Kidney glomerular epithelial cell (primary cell): Measurements from ENCODE around the gene TUBB3.
A peak's percentile ranks its signal among the peaks of the same experiment; 100 is the strongest.
"Not testable (repeated sequence)": the region's sequence is repeated elsewhere in the genome, so short reads cannot be mapped to it uniquely, and the experiment has no call there.

Experiments
- DNase-seq: peaks from one replicate; lab custom pipeline; 2025; lab: John Stamatoyannopoulos, UW

Gene TUBB3

DNA sequence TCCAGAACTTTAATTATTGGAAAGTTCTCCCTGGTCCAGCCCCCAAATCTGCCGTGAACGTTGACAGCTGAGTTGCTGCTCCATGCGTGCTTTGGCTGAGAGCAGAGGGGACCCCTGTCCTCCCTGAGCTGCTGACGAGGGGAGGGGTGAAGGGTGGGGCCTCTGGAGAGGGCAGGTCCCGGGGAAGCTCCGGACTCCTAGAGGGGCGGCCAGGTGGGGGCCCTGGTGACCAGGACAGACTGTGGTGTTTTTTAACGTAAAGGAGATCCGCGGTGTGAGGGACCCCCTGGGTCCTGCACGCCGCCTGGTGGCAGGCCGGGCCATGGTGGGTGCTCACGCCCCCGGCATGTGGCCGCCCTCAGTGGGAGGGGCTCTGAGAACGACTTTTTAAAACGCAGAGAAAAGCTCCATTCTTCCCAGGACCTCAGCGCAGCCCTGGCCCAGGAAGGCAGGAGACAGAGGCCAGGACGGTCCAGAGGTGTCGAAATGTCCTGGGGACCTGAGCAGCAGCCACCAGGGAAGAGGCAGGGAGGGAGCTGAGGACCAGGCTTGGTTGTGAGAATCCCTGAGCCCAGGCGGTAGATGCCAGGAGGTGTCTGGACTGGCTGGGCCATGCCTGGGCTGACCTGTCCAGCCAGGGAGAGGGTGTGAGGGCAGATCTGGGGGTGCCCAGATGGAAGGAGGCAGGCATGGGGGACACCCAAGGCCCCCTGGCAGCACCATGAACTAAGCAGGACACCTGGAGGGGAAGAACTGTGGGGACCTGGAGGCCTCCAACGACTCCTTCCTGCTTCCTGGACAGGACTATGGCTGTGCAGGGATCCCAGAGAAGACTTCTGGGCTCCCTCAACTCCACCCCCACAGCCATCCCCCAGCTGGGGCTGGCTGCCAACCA lies 4.4 kb upstream of the TUBB3 start, which contains the start of gene MC1R:
Gene MC1R, plus strand, starts transcription at position 410 of the 895 bp plus-strand sequence. Its CDS starts 397 bp downstream, at position 807.
- no peak for DNase-seq

DNA sequence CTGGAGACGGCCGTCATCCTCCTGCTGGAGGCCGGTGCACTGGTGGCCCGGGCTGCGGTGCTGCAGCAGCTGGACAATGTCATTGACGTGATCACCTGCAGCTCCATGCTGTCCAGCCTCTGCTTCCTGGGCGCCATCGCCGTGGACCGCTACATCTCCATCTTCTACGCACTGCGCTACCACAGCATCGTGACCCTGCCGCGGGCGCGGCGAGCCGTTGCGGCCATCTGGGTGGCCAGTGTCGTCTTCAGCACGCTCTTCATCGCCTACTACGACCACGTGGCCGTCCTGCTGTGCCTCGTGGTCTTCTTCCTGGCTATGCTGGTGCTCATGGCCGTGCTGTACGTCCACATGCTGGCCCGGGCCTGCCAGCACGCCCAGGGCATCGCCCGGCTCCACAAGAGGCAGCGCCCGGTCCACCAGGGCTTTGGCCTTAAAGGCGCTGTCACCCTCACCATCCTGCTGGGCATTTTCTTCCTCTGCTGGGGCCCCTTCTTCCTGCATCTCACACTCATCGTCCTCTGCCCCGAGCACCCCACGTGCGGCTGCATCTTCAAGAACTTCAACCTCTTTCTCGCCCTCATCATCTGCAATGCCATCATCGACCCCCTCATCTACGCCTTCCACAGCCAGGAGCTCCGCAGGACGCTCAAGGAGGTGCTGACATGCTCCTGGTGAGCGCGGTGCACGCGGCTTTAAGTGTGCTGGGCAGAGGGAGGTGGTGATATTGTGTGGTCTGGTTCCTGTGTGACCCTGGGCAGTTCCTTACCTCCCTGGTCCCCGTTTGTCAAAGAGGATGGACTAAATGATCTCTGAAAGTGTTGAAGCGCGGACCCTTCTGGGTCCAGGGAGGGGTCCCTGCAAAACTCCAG lies 3.4 kb upstream of the TUBB3 start:
- no peak for DNase-seq

DNA sequence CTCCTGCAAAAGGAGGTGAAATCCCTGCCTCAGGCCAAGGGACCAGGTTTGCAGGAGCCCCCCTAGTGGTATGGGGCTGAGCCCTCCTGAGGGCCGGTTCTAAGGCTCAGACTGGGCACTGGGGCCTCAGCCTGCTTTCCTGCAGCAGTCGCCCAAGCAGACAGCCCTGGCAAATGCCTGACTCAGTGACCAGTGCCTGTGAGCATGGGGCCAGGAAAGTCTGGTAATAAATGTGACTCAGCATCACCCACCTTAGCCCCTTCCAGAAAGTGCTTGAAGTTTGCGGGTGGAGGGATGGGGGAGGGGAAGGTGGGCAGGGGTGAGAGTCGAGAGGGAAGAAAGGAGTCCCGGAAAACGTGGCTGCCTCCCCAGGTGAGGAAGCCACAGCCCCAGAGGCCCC lies 2.4 kb upstream of the TUBB3 start:
- DNase-seq, result no peak

DNA sequence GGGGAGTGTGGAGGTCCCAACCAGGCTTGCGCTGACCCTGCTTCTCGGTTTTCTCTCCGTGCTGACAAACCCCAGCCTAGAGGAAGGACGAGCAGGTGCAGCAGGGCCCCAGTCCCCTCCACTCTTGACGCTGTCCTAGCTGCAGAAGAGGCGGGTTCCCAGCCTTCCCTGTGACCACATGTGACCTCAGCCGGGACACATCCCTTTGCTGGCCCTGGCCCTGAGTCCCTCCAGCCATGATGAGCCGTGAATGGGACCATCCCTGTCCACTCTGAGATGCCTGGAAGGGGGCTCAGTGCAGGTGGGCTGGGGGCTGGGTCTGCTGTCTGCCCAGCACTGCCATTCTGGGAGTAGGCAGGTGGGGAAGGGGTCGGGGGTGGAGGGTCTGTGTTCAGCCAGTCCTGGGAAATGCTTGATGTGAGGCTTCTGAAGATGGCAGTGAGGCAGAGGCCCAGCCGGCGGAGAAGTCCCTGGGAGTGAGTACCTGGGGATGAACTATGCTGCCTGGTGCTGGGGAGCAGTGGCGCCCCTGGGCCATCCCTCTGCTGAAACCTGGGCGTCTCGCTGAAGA lies 1.9 kb upstream of the TUBB3 start:
- DNase-seq, result no peak

DNA sequence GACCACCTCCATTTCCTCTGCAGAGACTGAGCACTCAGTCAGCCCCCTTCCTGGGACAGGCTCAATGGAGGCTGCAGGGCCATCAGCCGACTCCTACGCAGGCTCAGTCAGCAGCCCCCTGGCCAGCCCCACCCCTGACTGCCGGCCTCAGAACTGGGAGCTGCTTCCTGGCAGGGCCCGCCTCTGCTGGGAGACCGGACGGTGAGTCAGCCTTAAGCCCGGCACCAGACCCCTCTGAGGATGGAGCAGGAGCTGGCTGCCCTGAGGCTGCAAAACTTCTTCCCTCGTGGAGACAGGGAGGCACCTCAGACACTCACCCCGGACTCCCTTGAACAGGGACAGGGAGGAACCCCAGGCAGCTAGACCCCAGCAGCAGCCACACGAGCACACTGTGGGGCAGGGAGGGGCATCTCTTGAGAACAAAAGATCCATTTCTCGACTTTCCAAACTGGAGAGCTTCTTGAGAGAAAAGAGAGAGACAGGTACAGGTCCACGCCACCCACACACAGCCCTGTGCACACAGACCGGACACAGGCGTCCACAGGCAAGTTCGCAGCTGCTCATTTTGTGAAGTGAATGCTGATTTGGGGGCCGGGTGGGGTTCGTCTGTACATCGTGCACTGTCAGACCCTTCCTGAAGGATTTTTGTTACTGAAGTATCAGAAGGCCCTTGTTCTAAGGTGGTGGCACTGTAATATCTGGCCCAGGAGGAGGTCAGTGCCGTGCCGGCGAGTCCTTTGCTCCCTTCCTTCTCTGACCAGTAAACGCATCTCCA lies 1.3 kb upstream of the TUBB3 start:
- DNase-seq, result peak; percentile 85

DNA sequence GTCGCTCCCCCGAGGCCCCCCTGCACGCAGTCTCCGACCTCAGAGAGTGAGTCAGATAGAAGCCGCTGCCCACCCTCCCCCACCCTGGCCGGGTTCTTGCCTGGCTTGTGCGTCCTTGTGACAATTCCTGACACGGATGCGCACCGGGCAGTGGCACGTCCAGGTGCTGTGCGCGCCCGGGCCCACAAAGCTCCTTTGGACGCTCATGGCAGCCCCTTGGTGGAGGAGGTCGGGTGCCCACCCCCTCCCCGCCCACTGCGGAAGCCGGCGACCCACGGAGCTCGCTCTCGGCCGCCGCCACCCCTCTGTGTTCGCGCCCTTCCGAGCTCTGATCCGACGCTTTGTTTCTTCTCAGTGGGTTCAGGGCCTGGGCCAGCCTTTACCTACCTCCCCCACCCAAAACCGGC lies 662 bp upstream of the TUBB3 start:
- peak; percentile 64 for DNase-seq

DNA sequence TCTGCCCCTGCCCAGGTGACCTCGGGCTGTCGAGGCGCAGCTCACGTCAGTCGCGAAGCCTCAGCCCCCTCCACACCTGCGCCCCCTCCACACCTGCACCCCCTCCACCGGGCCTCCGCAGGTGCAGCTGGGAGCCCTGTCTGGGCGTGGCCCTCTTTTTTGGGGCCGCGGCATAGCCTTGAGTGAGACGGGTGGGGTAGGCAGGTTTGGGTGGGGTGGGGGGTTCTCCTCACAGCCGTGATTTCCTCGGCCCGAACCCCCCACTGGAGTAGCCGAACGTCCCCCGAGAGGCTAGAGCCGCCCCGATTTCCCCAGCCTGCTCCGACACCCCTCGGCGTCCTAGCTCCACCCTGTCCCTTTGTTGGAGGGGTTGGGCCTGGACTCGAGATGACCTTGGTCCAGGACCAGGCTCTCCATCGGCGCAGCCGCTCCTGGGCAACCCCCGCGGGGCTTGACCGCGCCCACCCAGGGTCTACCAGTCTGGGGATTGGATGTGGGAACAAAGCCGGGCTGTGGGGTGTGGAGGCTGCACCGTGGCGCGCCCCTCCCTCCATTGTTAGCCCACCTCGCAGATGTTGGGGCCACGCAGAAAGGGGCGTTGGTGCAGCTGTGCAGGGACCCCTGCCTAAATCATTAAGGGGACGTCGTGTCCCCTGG lies 626 bp downstream of the TUBB3 start:
- no peak for DNase-seq

DNA sequence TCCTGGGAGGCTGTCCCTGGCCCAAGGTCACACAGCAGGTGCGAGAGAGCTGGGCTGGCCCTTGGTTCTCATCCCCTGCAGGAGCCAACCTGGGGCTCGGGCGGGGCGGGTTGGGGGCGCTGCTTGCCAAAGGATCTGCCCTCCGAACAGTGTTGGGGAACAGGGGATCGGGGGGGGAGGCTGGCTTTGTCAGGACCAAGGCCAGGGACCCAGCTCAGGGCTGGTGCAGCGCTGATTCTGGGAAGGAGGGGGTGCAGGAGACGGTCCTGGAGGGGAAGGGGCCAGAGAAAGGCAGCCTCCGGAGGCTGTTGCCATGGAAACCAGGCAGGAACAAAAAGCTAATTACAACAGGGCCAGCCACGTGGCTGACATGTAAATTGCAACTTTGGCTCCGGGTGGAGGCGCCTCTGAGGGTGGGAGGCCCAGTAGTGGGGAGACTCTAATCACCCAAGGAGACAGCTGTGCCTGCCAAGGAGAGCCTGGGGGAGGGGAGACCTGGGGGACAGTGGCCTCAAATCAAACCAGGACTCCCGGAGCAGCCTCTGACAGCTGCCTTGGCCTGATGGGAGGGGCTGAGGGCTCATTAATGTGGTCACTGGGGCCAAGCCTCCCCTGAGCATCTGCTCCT lies 1.3 kb downstream of the TUBB3 start:
- DNase-seq, result no peak

DNA sequence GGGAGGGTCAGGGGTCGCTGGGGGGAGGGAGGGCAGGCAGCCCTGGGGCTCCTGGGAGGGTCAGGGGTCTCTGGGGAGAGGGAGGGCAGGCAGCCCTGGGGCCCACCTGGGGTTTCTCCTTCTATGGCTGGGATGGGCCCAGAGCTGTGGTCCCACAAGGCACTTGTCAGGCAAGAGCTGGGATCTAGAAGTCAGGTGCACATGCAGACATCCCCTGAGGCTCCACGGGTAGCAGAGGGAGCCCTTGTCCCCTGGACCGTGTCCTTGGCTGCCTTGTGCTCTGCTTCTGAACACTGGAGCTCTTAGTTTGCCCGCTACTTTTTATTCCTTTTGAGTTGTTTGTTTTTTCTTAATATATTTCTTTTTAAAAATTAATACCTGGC lies 1.8 kb downstream of the TUBB3 start:
- peak; percentile 7 for DNase-seq

DNA sequence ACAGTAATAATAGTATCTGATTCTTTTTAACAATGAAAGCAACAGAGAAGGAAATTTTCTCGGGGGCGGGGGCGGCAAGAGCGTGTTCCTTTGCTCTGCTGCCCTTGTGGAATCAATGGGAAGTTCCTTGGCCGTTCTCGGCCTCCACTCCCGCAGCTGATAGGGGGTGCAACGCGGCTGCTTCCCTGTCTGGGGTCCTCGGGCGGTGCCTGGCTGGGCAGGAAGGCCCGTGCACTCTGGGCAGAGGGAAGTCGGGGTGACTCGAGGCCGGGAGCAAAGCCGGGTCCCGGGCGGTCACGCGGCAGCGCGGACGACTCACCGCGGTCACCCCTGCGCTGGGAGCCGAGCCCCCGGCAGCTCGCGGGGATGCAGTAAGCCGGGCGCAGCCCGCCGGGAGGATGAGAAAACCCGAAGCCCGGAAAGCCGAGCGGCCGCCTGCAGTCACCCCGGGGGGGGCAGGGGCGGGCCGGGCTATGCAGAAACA lies 2.5 kb downstream of the TUBB3 start:
- DNase-seq, result peak; percentile 13

DNA sequence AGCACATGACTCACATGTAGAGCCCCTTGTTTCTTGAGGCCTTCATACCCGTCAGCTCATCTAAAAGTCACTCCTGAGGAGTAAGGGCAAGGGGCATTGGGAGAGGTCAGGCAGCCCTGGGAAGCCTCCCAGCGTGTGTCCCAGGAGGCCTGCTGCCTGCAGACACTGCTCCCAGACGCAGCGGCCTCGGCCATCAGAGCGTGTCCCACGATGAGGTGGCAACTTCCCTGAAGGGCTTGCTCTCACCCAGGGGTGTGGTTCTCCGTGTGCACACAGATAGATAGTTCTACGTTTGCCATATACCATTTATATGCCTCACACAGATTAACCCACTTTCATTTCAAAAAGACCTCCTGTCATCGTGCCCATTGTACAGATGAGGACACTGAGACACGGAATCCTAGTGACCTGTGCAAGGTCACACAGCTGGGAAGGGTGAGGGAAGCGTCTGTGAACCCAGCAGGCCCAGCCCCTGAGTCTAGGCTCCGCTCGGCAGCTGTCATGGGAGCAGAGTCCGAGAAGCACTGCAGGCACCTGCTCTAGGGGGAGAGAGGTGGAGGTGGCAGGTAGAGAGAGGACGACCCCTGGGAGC lies 8.3 kb downstream of the TUBB3 start:
- no peak for DNase-seq

DNA sequence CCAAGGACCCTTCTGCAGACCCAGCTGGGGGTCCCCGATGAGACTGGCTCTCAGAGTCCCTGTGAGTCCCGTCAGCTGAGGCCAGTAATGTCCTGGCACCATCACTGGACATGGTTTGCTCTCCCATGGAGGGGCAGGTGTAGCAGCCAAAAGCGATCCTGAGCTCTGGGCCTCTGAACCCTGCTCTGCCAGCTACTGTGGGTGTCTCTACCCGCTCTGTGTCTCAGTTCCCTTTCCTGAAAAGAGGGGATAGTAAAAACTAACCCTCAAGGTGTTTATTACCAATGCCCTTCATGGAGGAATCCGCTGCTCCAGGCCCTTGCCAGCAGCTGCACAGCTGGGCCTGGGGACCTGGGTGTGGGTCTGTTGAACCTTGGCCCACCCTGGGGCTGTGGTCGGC lies 8.8 kb downstream of the TUBB3 start:
- no peak for DNase-seq

DNA sequence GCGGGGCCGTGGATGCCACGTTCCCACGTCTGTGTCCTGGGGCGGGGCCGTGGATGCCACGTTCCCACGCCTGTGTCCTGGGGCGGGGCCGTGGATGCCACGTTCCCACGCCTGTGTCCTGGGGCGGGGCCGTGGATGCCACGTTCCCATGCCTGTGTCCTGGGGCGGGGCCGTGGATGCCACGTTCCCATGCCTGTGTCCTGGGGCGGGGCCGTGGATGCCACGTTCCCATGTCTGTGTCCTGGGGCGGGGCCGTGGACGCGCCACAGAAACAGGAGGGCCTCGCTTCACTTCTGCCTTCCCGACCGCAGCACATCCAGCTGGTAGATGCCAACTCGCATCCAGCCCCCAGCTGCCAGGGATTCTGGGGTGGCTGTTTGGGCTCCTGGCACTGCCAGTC lies 10.9 kb downstream of the TUBB3 start:
- not testable (repeated sequence) for DNase-seq

DNA sequence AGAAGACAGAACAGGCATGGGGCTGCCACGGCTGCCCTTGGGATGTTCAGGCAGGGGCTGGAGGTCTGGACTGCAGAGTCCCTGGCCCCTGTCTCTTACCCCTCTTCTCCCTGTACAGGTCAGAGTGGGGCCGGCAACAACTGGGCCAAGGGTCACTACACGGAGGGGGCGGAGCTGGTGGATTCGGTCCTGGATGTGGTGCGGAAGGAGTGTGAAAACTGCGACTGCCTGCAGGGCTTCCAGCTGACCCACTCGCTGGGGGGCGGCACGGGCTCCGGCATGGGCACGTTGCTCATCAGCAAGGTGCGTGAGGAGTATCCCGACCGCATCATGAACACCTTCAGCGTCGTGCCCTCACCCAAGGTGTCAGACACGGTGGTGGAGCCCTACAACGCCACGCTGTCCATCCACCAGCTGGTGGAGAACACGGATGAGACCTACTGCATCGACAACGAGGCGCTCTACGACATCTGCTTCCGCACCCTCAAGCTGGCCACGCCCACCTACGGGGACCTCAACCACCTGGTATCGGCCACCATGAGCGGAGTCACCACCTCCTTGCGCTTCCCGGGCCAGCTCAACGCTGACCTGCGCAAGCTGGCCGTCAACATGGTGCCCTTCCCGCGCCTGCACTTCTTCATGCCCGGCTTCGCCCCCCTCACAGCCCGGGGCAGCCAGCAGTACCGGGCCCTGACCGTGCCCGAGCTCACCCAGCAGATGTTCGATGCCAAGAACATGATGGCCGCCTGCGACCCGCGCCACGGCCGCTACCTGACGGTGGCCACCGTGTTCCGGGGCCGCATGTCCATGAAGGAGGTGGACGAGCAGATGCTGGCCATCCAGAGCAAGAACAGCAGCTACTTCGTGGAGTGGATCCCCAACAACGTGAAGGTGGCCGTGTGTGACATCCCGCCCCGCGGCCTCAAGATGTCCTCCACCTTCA lies 11.7 kb downstream of the TUBB3 start:
- DNase-seq, result no peak

DNA sequence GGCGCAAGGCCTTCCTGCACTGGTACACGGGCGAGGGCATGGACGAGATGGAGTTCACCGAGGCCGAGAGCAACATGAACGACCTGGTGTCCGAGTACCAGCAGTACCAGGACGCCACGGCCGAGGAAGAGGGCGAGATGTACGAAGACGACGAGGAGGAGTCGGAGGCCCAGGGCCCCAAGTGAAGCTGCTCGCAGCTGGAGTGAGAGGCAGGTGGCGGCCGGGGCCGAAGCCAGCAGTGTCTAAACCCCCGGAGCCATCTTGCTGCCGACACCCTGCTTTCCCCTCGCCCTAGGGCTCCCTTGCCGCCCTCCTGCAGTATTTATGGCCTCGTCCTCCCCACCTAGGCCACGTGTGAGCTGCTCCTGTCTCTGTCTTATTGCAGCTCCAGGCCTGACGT lies 12.5 kb downstream of the TUBB3 start:
- DNase-seq, result not testable (repeated sequence)

DNA sequence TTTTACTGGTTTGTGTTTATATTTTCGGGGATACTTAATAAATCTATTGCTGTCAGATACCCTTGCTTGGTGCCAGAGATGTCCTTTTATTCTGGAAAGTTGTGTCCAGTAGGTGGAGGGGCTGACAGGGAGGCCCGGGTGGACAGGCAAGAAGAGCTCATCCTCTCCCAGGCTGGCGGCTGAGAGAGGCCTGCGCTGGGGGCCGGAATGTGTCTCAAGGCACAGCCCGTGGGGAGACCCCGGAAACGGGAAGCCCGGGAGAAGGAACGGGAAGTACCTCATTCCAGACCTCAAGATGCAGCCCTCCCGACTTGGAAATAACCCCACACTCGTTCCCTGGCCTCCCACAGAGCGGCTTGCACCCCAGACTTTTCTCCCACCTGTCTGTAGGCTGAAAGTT lies 12.9 kb downstream of the TUBB3 start:
- no peak for DNase-seq

DNA sequence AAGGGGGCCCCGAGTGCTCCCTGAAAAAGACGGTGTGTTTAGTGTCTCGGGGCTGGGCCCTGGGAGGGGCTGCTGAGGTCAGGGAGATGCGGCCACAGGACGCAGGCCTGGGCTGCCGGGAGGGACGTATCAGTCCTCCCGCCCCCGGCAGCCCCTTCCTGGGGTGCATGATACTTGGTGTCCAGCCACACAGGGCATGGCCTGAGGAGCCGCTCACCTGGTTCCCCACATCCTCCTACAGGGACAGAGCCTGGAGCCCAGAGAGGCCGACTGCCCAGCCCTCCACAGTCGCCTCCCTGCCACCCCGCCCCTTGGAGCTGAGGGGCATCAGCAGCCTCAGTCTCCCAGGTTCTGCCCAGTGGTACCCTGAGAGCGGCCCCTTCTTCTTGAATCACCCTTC lies 13.4 kb downstream of the TUBB3 start:
- no peak for DNase-seq

DNA sequence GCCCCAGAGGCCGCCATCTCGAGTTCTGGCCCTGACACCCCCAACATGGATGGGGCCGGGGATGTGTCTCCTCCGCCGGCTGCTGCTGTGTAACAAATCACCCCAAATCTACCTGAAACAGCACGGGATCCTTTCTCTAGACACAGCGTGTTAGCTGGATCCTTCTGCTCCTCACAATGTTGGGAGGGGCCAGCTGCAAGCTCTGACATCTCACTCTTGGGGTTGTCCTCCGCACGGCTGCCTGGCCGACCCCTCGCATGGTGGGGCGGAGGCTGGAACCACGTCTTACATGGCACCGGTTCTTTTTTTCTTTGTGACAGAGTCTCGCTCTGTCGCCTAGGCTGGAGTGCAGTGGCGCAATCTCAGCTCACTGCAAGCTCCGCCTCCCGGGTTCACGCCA lies 13.8 kb downstream of the TUBB3 start:
- DNase-seq, result no peak
